Breast epithelium (tissue), 3 donors: ENCODE data around the gene SCO1.

Experiments
- POLR2AphosphoS5 ChIP-seq, 3 donors: sonication (generic); formaldehyde crosslinking; IDR thresholded peaks; one replicate each; pipeline ENCODE4 v1.6.1; 2017; ENCODE audit warnings: antibody characterized with exemption in 3 of 3
- TF ChIP-seq, protein P1 (sequence below), 3 donors: fragments of 450-650 bp; IDR thresholded peaks; one replicate each; pipeline ENCODE4 v1.5.1; 2016 to 2017; ENCODE audit warnings: antibody characterized with exemption in 3 of 3, mild to moderate bottlenecking in 3 of 3, moderate library complexity in 3 of 3

DNA sequence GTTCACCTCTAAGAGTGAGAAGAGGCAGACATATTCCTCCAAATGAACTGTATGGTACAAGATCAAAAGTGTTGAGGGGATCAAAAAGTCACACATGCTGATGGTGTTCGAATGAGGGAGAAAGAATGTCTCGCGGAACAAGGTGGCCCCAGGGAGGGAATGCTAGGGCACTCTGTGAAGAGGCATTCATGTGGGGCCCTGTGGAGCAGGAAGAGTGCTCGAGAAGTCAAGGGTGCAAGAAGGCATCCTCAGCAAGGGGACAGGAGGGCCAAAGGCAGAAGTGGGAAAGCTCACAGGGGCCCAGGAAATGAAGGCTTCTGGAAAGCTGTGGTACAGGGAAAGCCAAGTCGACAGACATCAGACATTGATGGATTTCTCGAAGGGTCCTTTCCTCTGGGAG, 34.1 kb downstream of the SCO1 start:
- TF ChIP-seq POLR2AphosphoS5 (IDR thresholded peaks at IDR 0.05) = no peak
- TF ChIP-seq, protein P1, sequence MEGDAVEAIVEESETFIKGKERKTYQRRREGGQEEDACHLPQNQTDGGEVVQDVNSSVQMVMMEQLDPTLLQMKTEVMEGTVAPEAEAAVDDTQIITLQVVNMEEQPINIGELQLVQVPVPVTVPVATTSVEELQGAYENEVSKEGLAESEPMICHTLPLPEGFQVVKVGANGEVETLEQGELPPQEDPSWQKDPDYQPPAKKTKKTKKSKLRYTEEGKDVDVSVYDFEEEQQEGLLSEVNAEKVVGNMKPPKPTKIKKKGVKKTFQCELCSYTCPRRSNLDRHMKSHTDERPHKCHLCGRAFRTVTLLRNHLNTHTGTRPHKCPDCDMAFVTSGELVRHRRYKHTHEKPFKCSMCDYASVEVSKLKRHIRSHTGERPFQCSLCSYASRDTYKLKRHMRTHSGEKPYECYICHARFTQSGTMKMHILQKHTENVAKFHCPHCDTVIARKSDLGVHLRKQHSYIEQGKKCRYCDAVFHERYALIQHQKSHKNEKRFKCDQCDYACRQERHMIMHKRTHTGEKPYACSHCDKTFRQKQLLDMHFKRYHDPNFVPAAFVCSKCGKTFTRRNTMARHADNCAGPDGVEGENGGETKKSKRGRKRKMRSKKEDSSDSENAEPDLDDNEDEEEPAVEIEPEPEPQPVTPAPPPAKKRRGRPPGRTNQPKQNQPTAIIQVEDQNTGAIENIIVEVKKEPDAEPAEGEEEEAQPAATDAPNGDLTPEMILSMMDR (IDR thresholded peaks at IDR 0.05) = no peak
